Activated naive CD4-positive, alpha-beta T cell treated with anti-CD3 and anti-CD28 coated beads, Interleukin-2, amount 50 U/mL, for 24 hours (primary cell): ENCODE results near the gene STX8.

Source experiments
- H3K27ac Mint-ChIP-seq: one replicate; pipeline ENCODE4 v1.8.0; 2021; ENCODE audit warnings: mild to moderate bottlenecking, mixed read lengths
- H3K27me3 Mint-ChIP-seq: one replicate; pipeline ENCODE4 v1.8.0; 2021; ENCODE audit warnings: mixed read lengths
- H3K36me3 Mint-ChIP-seq: one replicate; pipeline ENCODE4 v1.8.0; 2021; ENCODE audit warnings: mixed read lengths
- H3K4me1 Mint-ChIP-seq: one replicate; pipeline ENCODE4 v1.8.0; 2021; ENCODE audit warnings: mixed read lengths
- H3K4me3 Mint-ChIP-seq: one replicate; pipeline ENCODE4 v1.8.0; 2021; ENCODE audit warnings: mild to moderate bottlenecking, mixed read lengths
- H3K9me3 Mint-ChIP-seq: one replicate; pipeline ENCODE4 v1.8.0; 2021; ENCODE audit warnings: mixed read lengths

The STX8 gene

GRCh38 chr17:9218911-9219310, 356.7 kb downstream of the STX8 start:
- Mint-ChIP-seq H3K27ac (no peak overlapping the region), H3K36me3 (peaks cover 5% of the 10 kb centered on the region), H3K4me3 (no peak overlapping the region), H3K4me1 (no peaks in the 10 kb centered on the region), H3K27me3 (no peaks in the 10 kb centered on the region), H3K9me3 (peaks cover 10% of the 10 kb centered on the region)

DNA sequence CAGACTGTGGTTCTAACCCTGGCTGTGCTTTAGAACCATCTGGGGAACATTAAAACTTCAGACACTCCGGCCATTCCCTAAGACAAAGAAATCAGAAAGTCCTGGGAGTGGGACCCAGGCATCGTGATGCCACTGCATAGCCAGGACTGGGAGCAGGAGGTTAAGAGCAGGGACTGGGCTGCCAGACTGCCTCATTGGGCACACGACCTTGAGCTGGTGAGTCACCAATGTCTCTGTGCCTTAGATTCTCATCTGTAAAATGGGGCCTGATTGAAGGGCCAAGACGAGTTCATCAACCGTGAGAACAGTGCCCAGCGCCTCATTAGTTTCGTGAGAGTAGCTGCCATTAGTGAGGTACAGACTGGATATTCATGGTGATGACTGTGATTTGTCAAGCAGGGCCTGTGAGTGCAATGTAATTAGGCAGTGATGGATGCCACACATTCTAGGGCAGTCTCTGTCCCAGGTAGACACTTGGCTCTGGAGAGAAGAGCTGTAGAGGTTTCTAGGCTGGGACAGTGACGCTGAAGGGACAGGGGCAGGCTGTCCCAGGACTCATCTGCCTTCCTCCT, 357.5 kb downstream of the STX8 start:
- no peaks in the 10 kb centered on the region for H3K27me3 Mint-ChIP-seq
- peaks cover 10% of the 10 kb centered on the region for H3K9me3 Mint-ChIP-seq
- H3K4me1 Mint-ChIP-seq: no peaks in the 10 kb centered on the region
- H3K36me3 Mint-ChIP-seq: peaks cover 5% of the 10 kb centered on the region
- H3K27ac Mint-ChIP-seq: no peak overlapping the region
- H3K4me3 Mint-ChIP-seq: no peak overlapping the region

GRCh38 chr17:9217151-9218056, 358.2 kb downstream of the STX8 start:
- Mint-ChIP-seq H3K4me3 (no peak overlapping the region), H3K27me3 (no peaks in the 10 kb centered on the region), H3K9me3 (peaks cover 10% of the 10 kb centered on the region), H3K27ac (no peak overlapping the region), H3K36me3 (peaks cover 5% of the 10 kb centered on the region), H3K4me1 (no peaks in the 10 kb centered on the region)

DNA sequence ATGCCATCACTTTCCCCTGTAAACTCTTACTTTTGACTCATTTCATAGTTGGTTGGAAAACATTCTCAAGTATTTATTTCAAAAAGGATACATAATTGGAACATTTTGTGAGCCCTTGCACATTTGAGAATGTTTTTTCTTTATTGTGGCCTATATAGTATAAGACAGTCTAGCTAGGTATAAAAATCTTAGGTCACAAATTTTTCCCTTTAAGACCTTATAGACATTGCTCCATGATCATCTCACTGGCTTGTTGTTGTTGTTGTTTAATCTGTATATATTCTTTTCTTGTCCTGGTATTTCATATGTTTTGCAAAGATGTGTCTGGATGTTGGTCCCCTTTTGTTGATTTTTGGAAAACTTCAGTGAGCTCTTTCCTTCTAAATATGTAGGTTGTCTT, 360.2 kb downstream of the STX8 start:
- Mint-ChIP-seq H3K36me3 (peaks cover 5% of the 10 kb centered on the region), H3K9me3 (peaks cover 10% of the 10 kb centered on the region), H3K27ac (no peak overlapping the region), H3K4me3 (no peak overlapping the region), H3K27me3 (no peaks in the 10 kb centered on the region), H3K4me1 (no peaks in the 10 kb centered on the region)

DNA sequence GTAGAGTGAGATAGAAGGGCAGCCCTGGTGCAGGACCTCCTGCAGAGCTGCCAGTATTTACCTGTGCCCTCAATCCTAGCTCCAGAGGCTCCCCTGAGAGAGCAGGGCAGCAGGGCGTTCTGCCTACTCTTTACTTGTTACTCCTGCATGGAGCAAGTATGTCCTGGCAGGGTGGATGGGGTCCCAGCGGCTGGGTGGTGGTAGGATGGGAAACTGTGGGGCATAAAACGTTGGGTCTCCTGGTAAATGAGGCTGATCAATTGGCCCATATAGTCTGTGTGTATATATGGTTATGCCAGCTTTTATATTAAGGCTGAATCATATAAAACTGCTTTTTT, 362.3 kb downstream of the STX8 start:
- H3K27ac Mint-ChIP-seq: no peak overlapping the region
- no peak overlapping the region for H3K4me3 Mint-ChIP-seq
- H3K36me3 Mint-ChIP-seq: peaks cover 5% of the 10 kb centered on the region
- H3K9me3 Mint-ChIP-seq: peaks cover 10% of the 10 kb centered on the region
- no peaks in the 10 kb centered on the region for H3K27me3 Mint-ChIP-seq
- no peaks in the 10 kb centered on the region for H3K4me1 Mint-ChIP-seq

DNA sequence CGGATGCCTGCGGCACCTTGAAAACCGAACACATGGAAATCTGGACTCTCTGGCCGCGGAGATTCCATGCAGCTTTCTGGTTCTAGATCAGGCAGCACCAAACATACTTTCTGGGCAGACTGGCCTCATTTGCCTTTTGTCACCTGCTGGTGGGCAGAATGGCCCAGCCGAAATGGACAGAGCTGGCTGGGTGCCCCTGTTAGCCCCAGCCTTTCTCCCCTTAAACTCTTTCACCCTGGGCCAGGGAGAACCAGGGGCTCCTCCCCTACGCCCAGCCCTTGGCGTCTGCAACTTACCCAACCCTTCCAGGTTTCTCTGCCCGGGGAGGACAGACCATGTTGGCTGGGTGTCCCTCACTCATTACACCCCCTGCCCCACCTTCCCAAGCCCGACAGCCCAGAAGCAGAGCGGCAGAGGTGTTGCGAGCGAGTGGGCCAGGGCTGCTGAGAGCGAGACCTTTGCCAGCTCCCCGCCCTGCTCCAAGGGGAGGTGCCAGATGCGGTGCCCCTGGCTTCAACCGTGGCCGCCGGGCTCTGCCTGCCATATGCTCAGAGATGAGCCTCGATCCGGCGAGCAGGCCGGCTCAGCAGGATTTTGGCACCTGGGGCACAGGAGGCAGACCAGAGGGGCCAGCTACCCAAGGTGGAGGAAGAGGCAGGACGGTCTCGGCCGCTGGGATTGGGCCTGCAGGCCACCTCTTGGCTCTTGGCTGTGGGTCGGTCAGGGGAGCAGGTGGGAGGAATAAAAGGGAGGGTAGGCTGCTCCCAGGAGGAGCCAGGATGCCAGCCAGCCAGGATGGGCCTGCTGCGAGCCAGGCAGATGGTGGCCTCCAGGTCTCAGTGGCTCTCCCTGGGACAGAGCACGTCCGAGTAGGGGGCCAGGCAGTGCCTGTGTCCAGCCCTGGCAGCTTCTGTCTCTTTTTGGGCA, 363.0 kb downstream of the STX8 start:
- Mint-ChIP-seq H3K36me3 (peaks cover 5% of the 10 kb centered on the region), H3K9me3 (peaks cover 10% of the 10 kb centered on the region), H3K4me1 (no peaks in the 10 kb centered on the region), H3K4me3 (no peak overlapping the region), H3K27ac (no peak overlapping the region), H3K27me3 (no peaks in the 10 kb centered on the region)

- H3K27ac Mint-ChIP-seq: no peak overlapping the region
- H3K36me3 Mint-ChIP-seq: peaks cover 4% of the 10 kb centered on the region
- no peak overlapping the region for H3K4me3 Mint-ChIP-seq
- no peaks in the 10 kb centered on the region for H3K4me1 Mint-ChIP-seq
- no peaks in the 10 kb centered on the region for H3K27me3 Mint-ChIP-seq
- H3K9me3 Mint-ChIP-seq: peaks cover 10% of the 10 kb centered on the region
Observed at GRCh38 chr17:9211133-9211765, 364.4 kb downstream of the STX8 start.

DNA sequence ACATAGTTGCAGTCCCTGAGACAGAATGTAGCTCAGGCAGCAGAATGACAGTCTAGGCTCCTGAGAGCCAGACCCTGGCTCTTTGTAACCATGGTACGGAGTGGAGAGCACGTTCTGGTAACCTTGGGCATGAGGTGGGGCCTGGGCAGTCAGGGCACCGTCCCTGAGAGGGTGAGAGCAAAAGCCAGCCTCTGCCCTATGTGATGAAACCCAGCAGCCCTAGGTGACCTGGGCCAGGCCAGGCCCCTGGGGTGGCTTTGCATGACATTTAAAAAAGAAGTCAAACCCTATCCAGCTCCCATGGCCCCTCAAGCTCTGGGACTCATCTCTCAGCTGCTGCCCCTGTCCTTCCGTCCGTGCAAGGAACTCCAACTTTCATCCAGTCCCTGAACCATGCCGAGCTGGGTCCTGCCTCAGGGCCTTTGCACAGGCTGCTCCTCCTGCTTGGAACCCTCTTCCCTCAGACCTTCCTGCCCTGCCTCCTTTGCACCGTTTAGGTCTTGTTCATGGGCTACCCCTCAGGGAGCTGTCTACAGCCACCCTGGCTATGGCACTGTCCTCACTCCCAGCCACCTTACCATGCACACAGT, 365.7 kb downstream of the STX8 start:
- Mint-ChIP-seq H3K27ac (no peak overlapping the region), H3K4me3 (no peak overlapping the region), H3K4me1 (no peaks in the 10 kb centered on the region), H3K27me3 (no peaks in the 10 kb centered on the region), H3K36me3 (no peaks in the 10 kb centered on the region), H3K9me3 (peaks cover under 1% of the 10 kb centered on the region)

- Mint-ChIP-seq H3K4me1 (no peaks in the 10 kb centered on the region), H3K9me3 (no peaks in the 10 kb centered on the region), H3K36me3 (no peaks in the 10 kb centered on the region), H3K27me3 (no peaks in the 10 kb centered on the region), H3K27ac (no peak overlapping the region), H3K4me3 (no peak overlapping the region)
Observed at GRCh38 chr17:9209347-9209746, 366.3 kb downstream of the STX8 start.

DNA sequence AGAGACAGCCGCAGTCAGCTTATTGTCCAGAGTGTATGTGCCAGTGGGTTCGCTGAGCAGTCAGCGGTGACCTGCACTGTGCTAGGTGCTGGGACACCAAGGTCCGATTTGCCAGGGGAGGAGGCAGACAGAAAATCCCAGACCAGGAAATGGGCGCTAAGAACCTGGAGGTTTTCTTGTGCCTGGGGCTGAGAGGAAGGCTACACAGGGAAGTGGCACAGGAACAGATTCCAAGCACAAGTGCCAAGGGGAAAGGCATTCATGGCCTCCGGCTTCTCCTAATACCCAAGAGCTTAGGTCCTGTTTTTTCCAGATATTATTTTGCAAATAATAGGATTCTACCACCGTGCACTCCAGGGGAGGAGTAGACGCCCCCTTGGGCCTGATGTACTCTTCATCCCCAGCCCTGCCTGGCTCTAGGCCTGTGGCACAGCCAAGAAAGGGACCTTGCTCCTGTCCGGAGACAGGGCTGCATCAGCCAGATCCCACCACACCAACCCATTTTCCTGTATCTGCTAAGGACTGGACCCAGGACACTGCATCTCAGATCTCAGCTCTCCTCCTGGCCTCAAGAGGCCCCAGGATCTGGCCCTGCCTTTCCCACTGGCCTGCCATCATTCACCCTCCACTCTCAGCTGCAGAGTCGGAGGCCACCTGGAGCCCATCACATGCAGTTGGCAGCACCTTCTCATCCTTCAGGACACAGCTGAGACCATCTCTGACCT, 367.1 kb downstream of the STX8 start:
- Mint-ChIP-seq H3K9me3 (no peaks in the 10 kb centered on the region), H3K27me3 (no peaks in the 10 kb centered on the region), H3K4me3 (no peak overlapping the region), H3K27ac (no peak overlapping the region), H3K36me3 (no peaks in the 10 kb centered on the region), H3K4me1 (no peaks in the 10 kb centered on the region)

DNA sequence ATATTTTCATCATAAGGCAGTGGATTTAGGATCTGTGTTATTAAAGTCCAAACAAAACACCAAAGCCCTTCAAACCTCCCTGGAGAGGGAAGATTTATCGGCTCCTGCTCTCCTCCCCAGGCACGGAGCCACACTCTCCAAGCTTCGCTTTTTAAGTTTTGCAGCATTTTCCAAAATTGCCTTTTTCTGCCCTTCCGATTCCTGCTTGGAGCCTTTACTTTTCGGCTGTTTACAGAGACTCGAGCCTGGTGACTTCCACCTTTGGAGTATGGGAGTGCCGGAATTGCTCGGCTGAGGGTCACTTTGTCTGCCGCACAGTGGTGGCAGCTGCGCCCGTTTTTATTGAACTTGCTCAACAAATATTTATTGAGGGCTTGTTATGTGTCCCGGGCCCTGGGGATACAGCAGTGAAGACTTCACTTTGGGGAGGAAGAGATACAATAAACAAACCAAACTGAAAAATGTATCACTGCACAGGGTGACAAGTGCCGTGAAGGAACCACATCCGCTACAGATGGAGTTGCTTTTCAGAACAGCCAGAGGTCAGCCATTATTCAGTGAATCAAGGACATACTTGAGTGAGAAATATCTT, 368.8 kb downstream of the STX8 start:
- Mint-ChIP-seq H3K9me3 (no peaks in the 10 kb centered on the region), H3K36me3 (no peaks in the 10 kb centered on the region), H3K4me1 (no peaks in the 10 kb centered on the region), H3K27ac (no peak overlapping the region), H3K27me3 (no peaks in the 10 kb centered on the region), H3K4me3 (no peak overlapping the region)

DNA sequence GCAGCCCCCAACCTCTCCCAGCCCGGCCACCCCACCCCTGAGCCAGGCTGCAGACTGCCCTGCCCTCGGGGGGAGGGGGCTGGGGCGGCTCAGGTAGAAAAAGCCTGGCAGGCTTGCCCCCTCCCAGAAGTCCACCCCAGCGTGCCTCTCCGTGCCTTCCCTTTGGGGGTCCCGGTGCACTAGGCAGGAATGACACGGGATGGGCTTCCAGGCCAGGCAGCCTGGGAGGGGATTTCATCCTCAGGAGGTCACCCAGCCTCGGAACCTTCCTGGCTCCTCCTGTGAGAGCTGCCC, 369.3 kb downstream of the STX8 start:
- Mint-ChIP-seq H3K4me3 (no peak overlapping the region), H3K27ac (no peak overlapping the region), H3K4me1 (no peaks in the 10 kb centered on the region), H3K27me3 (no peaks in the 10 kb centered on the region), H3K36me3 (no peaks in the 10 kb centered on the region), H3K9me3 (no peaks in the 10 kb centered on the region)

DNA sequence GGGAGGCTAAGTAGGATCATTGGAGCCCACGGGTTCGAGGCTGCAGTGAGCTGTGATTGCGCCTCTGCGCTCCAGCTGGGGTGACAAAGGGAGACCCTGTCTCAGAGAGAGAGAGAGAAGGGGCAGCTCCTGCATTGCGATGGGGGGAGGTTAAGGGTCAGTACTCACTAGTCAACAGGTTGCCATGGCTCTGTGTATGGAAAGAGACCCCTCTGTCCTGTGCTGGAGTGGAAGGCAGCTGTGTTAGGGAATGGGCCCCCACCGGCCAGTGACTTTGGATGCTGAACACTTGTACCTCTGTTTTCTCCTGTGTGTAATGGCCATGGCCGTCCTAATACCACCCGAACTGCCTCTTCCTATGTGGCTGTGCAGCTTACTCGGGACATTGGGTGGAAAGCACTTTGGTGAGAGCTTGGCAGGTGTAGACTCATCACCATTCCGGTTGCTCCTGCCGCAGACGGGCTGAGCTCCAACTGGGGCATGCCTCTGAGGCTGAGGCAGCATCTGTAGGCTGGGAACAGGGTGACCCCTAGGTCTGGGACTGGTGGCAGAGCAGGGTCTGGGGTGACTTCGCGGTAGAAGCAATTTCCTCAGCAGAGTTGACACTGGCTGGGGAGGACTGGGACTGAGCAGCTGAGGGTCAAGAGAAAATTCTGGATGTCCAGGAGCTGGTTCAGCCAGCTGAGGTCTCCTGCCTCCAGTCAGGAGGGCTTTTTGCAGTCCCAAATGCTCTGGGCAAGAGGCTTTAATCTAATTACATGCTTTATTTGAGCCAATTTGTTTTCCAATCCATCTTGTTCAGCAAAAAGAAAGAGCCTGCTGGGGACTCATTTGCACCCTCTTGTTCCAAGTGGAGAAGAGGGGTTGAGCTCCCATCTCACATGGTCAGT, 369.9 kb downstream of the STX8 start:
- Mint-ChIP-seq H3K27ac (peak overlapping the region; percentile 17), H3K4me1 (no peaks in the 10 kb centered on the region), H3K4me3 (no peak overlapping the region), H3K36me3 (no peaks in the 10 kb centered on the region), H3K27me3 (no peaks in the 10 kb centered on the region), H3K9me3 (no peaks in the 10 kb centered on the region)
